ENCODE measurements around the gene IL9R.
"Not testable (repeated sequence)": the region's sequence is repeated elsewhere in the genome, so short reads cannot be mapped to it uniquely, and the experiment has no call there.

IL9R gene

GRCh38 chrX:155999751-156000150, 2.3 kb downstream of the IL9R start:
- not testable (repeated sequence) for DNase-seq

GRCh38 chrX:156000361-156000926, 2.9 kb downstream of the IL9R start:
- no peak for DNase-seq

GRCh38 chrX:156001001-156001666, 3.6 kb downstream of the IL9R start:
- DNase-seq: no peak

GRCh38 chrX:156001667-156002021, 4.1 kb downstream of the IL9R start:
- no peak for DNase-seq

- DNase-seq: no peak
Measured at GRCh38 chrX:156002507-156002906, 5.0 kb downstream of the IL9R start.

GRCh38 chrX:156003486-156004185, 6.1 kb downstream of the IL9R start:
- DNase-seq: no peak

- DNase-seq: no peak
Measured at GRCh38 chrX:156004256-156004655, 6.8 kb downstream of the IL9R start.

GRCh38 chrX:156004740-156005139, 7.2 kb downstream of the IL9R start:
- no peak for DNase-seq

GRCh38 chrX:156005144-156005543, 7.6 kb downstream of the IL9R start:
- no peak for DNase-seq

- not testable (repeated sequence) for DNase-seq
Measured at GRCh38 chrX:156006468-156006867, 9.0 kb downstream of the IL9R start.

GRCh38 chrX:156008379-156008778, 10.9 kb downstream of the IL9R start:
- not testable (repeated sequence) for DNase-seq

- no peak for DNase-seq
Measured at GRCh38 chrX:156008915-156009314, 11.4 kb downstream of the IL9R start.

GRCh38 chrX:156009691-156010090, 12.2 kb downstream of the IL9R start:
- DNase-seq: not testable (repeated sequence)

GRCh38 chrX:156013286-156013953, 15.9 kb downstream of the IL9R start:
- DNase-seq: not testable (repeated sequence)

- DNase-seq: not testable (repeated sequence)
Measured at GRCh38 chrX:156019846-156020245, 22.4 kb downstream of the IL9R start.

GRCh38 chrX:156023002-156023401, 25.5 kb downstream of the IL9R start:
- not testable (repeated sequence) for DNase-seq

GRCh38 chrX:156024949-156025492, 27.5 kb downstream of the IL9R start:
- not testable (repeated sequence) for DNase-seq

- DNase-seq: not testable (repeated sequence)
Measured at GRCh38 chrX:156028653-156029237, 31.2 kb downstream of the IL9R start.

- DNase-seq: not testable (repeated sequence)
Measured at GRCh38 chrX:156029296-156029695, 31.8 kb downstream of the IL9R start.

GRCh38 chrX:156029707-156030442, 32.4 kb downstream of the IL9R start:
- not testable (repeated sequence) for DNase-seq

GRCh38 chrX:156030474-156030873, 33.0 kb downstream of the IL9R start:
- not testable (repeated sequence) for DNase-seq
